Measurements from ENCODE around the gene ADSS1. TPM values are rescaled to one million over a fixed set of nuclear protein-coding genes. Genes with fewer than 3 reads are reported as not detected.

ADSS1 gene
- total RNA-seq, 1 donor from 2014 or later, result 5.5 TPM

- H3K4me1 ChIP-seq, result peaks cover 41% of the 10 kb centered on the region
- H3K27ac ChIP-seq, result peak overlapping the region; percentile 91
- H3K4me3 ChIP-seq, result peak overlapping the region; percentile 62
- H3K9me3 ChIP-seq, result no peaks in the 10 kb centered on the region
- no peak for TF ChIP-seq CTCF (IDR thresholded peaks at IDR 0.05)
- no peaks in the 10 kb centered on the region for H3K27me3 ChIP-seq
- DNase-seq (peak; percentile 65), ATAC-seq (no peak)
- intact Hi-C loops (cut with DNase I), result no loop called here
- H3K36me3 ChIP-seq, result no peaks in the 10 kb centered on the region
Measured at GRCh38 chr14:104678346-104678745, 45.7 kb upstream of the ADSS1 start.

- no peak for TF ChIP-seq CTCF (IDR thresholded peaks at IDR 0.05)
- peak overlapping the region; percentile 91 for H3K27ac ChIP-seq
- ATAC-seq, result no peak
- no peaks in the 10 kb centered on the region for H3K36me3 ChIP-seq
- no peak for DNase-seq
- peaks cover 41% of the 10 kb centered on the region for H3K4me1 ChIP-seq
- no peaks in the 10 kb centered on the region for H3K27me3 ChIP-seq
- H3K9me3 ChIP-seq, result no peaks in the 10 kb centered on the region
- intact Hi-C loops (cut with DNase I), result no loop called here
- H3K4me3 ChIP-seq, result no peak overlapping the region
Measured at GRCh38 chr14:104678901-104679705, 44.9 kb upstream of the ADSS1 start.

GRCh38 chr14:104680056-104680805, 43.8 kb upstream of the ADSS1 start:
- Histone ChIP-seq H3K36me3 (no peaks in the 10 kb centered on the region), H3K4me3 (no peak overlapping the region), H3K27me3 (no peaks in the 10 kb centered on the region), H3K9me3 (no peaks in the 10 kb centered on the region), H3K4me1 (peaks cover 41% of the 10 kb centered on the region), H3K27ac (peak overlapping the region; percentile 84)
- intact Hi-C loops (cut with DNase I), result no loop called here
- DNase-seq, result peak; percentile 63
- no peak for ATAC-seq
- no peak for TF ChIP-seq CTCF (IDR thresholded peaks at IDR 0.05)

GRCh38 chr14:104680806-104681688, 43.0 kb upstream of the ADSS1 start:
- peak overlapping the region; percentile 19 for H3K4me3 ChIP-seq
- H3K9me3 ChIP-seq, result no peaks in the 10 kb centered on the region
- no peaks in the 10 kb centered on the region for H3K27me3 ChIP-seq
- DNase-seq (peak; percentile 81), ATAC-seq (peak; percentile 39)
- no peaks in the 10 kb centered on the region for H3K36me3 ChIP-seq
- H3K27ac ChIP-seq, result peak overlapping the region; percentile 84
- intact Hi-C loops (cut with DNase I), result no loop called here
- TF ChIP-seq CTCF (IDR thresholded peaks at IDR 0.05), result peak; percentile 17
- peaks cover 41% of the 10 kb centered on the region for H3K4me1 ChIP-seq

- intact Hi-C loops (cut with DNase I), result no loop called here
- DNase-seq, result peak; percentile 87
Measured at GRCh38 chr14:104681689-104682074, 42.3 kb upstream of the ADSS1 start.

More at GRCh38 chr14:104681689-104682074, 42.3 kb upstream of the ADSS1 start:
- no peak for TF ChIP-seq CTCF (IDR thresholded peaks at IDR 0.05)
- H3K27ac ChIP-seq, result peak overlapping the region; percentile 84
- H3K4me1 ChIP-seq, result peaks cover 41% of the 10 kb centered on the region
- ATAC-seq, result peak; percentile 51
- peak overlapping the region; percentile 19 for H3K4me3 ChIP-seq
- no peaks in the 10 kb centered on the region for H3K36me3 ChIP-seq
- H3K27me3 ChIP-seq, result no peaks in the 10 kb centered on the region
- H3K9me3 ChIP-seq, result no peaks in the 10 kb centered on the region

Measured in upper lobe of right lung (tissue), 1 donor.